GM23248 (cell line): ENCODE results near the gene DPY19L1. TPM values are rescaled to one million over a fixed set of nuclear protein-coding genes. Genes with fewer than 3 reads are reported as not detected.

ENCODE experiments used
- DNase-seq: peaks from one replicate; pipeline ENCODE4 v3.0.0-alpha.2; 2015
- H2AFZ ChIP-seq: fragments of 200-600 bp; sonication (generic); 2 replicates; pipeline ENCODE4 v1.6.1; 2016; ENCODE audit warnings: antibody characterized with exemption
- H3F3A ChIP-seq: fragments of 200-600 bp; sonication (generic); 2 replicates; pipeline ENCODE4 v1.6.1; 2016; ENCODE audit warnings: mild to moderate bottlenecking, antibody characterized with exemption, mixed run types; ENCODE audit not compliant: insufficient read depth
- H3K27ac ChIP-seq: fragments of 200-600 bp; sonication (generic); 2 replicates; pipeline ENCODE4 v1.5.1; 2016; ENCODE audit warnings: mild to moderate bottlenecking
- H3K27me3 ChIP-seq: fragments of 200-600 bp; sonication (generic); replicated peaks from 2 replicates; pipeline ENCODE4 v1.6.1; 2016; ENCODE audit warnings: mild to moderate bottlenecking; ENCODE audit not compliant: insufficient read depth
- H3K36me3 ChIP-seq: fragments of 200-600 bp; sonication (generic); 2 replicates; pipeline ENCODE4 v1.6.1; 2016; ENCODE audit warnings: low read depth, mild to moderate bottlenecking
- H3K4me1 ChIP-seq: fragments of 200-600 bp; sonication (generic); 2 replicates; pipeline ENCODE4 v1.6.1; 2016; ENCODE audit warnings: mild to moderate bottlenecking; ENCODE audit not compliant: insufficient read depth
- H3K4me2 ChIP-seq: fragments of 200-600 bp; sonication (generic); one replicate; pipeline ENCODE4 v1.6.1; 2016; ENCODE audit warnings: mild to moderate bottlenecking; ENCODE audit not compliant: unreplicated experiment
- H3K4me3 ChIP-seq: fragments of 200-600 bp; sonication (generic); 2 replicates; pipeline ENCODE4 v1.5.1; 2016; ENCODE audit warnings: mild to moderate bottlenecking
- H3K79me2 ChIP-seq: fragments of 200-600 bp; sonication (generic); 2 replicates; pipeline ENCODE4 v1.6.1; 2016; ENCODE audit warnings: mild to moderate bottlenecking; ENCODE audit not compliant: insufficient read depth
- H3K9ac ChIP-seq: fragments of 200-600 bp; sonication (generic); 2 replicates; pipeline ENCODE4 v1.6.1; 2016; ENCODE audit warnings: mild to moderate bottlenecking
- H3K9me2 ChIP-seq: fragments of 200-600 bp; sonication (generic); 2 replicates; pipeline ENCODE4 v1.6.1; 2016; ENCODE audit warnings: mixed run types, mild to moderate bottlenecking, moderate library complexity; ENCODE audit not compliant: insufficient read depth
- H3K9me3 ChIP-seq: fragments of 200-600 bp; sonication (generic); one replicate; pipeline ENCODE4 v1.6.1; 2017; ENCODE audit warnings: low read depth
- H4K20me1 ChIP-seq: fragments of 200-600 bp; sonication (generic); 2 replicates; pipeline ENCODE4 v1.6.0; 2016; ENCODE audit not compliant: insufficient read depth
- EZH2 ChIP-seq: fragments of 200-600 bp; sonication (generic); IDR thresholded peaks from 2 replicates; pipeline ENCODE4 v1.6.1; 2018; ENCODE audit warnings: antibody characterized with exemption, mild to moderate bottlenecking; ENCODE audit not compliant: insufficient read depth, poor library complexity, severe bottlenecking
- EZH2phosphoT487 ChIP-seq: fragments of 200-600 bp; sonication (generic); IDR thresholded peaks from 2 replicates; pipeline ENCODE4 v1.6.1; 2018; ENCODE audit warnings: antibody characterized with exemption, moderate library complexity, mild to moderate bottlenecking, low read depth; ENCODE audit not compliant: insufficient read depth
- WGBS, 2 experiments: methylation state at CpG; one replicate each; pipeline ENCODE4 v1.1.6; 2015 to 2017; ENCODE audit warnings: low lambda C conversion rate in 2 of 2, low coverage in 1 of 2; ENCODE audit errors: missing lambda C conversion rate in 2 of 2; 5-methylcytosine and 5-hydroxymethylcytosine counted together
- in situ Hi-C: fragments of 300-500 bp; cut with MboI; formaldehyde crosslinking; loops from 2 replicates; pipeline ENCODE4 v1.15.0; 2020
- polyA plus RNA-seq: library from polyadenylated mRNA; unstranded; fragments of >200 nt; fragmentation: Nextera tagmentation; extraction: Ambion mirVana; gene quantifications from 2 replicates; pipeline ENCODE4 v1.2.1, GENCODE V29; 2016
- total RNA-seq: library from RNA; depleted of rRNA; stranded (reverse); fragments of >200 nt; shearing (Covaris generic); gene quantifications from 2 replicates; pipeline ENCODE4 v1.2.3, GENCODE V29; 2014

DPY19L1 gene
- total and polyA plus RNA-seq, 2 experiments from 2014 or later, result 3.0 to 33.8 TPM

DNA sequence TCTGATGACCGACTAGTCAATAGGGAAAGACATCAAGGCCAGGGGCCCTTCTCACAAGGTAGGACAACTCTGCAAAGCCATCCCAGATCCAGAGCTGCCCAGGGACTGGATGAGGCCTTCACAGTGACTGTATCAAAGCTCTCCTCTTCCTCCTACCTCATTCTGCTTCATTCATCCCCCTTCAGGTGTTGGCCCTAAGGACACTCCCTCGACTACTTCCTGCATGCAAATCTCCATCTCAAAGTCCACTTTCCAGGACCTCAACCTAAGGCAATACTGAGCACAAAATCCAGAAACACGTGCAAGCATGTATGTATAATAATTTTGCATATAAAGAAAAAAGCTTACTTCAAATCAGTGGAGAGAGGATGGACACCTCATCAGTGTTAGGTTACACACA is 25.1 kb downstream of the DPY19L1 start:
- in situ Hi-C loops, result no loop called here
- no peak for DNase-seq
- no peak overlapping the region for H3K4me2 ChIP-seq
- no peak overlapping the region for H3K9ac ChIP-seq
- no peaks in the 10 kb centered on the region for H3K27me3 ChIP-seq
- no peaks in the 10 kb centered on the region for H3F3A ChIP-seq
- TF ChIP-seq EZH2phosphoT487, result no peak
- no peak for TF ChIP-seq EZH2
- no peak overlapping the region for H2AFZ ChIP-seq
- H3K79me2 ChIP-seq, result no peaks in the 10 kb centered on the region
- no peak overlapping the region for H3K4me3 ChIP-seq
- no peaks in the 10 kb centered on the region for H3K4me1 ChIP-seq
- H4K20me1 ChIP-seq, result no peaks in the 10 kb centered on the region
- H3K9me2 ChIP-seq, result no peaks in the 10 kb centered on the region
- WGBS, 2 experiments, result 94 to 96% methylated on average over 3 of the region's 3 CpGs
- 0 out of 2 replicates have a peak, but pooled peaks cover 8% of the 10 kb centered on the region for H3K36me3 ChIP-seq
- H3K9me3 ChIP-seq, result no peaks in the 10 kb centered on the region
- H3K27ac ChIP-seq, result no peak overlapping the region

DNA sequence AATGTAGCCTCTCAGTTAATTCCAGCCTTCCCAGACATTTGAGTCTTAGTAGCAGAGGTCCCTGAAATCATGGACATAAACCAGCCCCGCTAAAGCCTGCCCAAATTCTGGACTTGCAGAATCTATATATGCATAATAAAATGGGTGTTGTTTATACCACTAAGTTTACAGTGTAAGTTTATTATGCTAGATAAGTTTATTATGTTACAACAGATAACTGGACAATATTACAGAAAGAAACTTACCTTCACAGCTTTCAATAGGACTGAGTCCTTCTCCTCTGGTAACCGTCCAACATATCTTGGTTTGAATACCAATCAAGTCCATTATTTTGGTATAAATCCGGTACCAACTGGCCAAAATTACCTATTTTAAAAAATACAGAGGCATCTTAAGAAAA is 26.2 kb downstream of the DPY19L1 start:
- H2AFZ ChIP-seq, result no peak overlapping the region
- TF ChIP-seq EZH2phosphoT487, result no peak
- no peak for TF ChIP-seq EZH2
- no peaks in the 10 kb centered on the region for H4K20me1 ChIP-seq
- no peak overlapping the region for H3K4me2 ChIP-seq
- H3K4me1 ChIP-seq, result no peaks in the 10 kb centered on the region
- in situ Hi-C loops, result no loop called here
- H3F3A ChIP-seq, result no peaks in the 10 kb centered on the region
- 0 out of 2 replicates have a peak, but pooled peaks cover 8% of the 10 kb centered on the region for H3K36me3 ChIP-seq
- 95 to 97% methylated on average over 3 of the region's 3 CpGs for WGBS, 2 experiments
- no peak overlapping the region for H3K27ac ChIP-seq
- no peaks in the 10 kb centered on the region for H3K27me3 ChIP-seq
- no peak for DNase-seq
- no peak overlapping the region for H3K9ac ChIP-seq
- H3K79me2 ChIP-seq, result 0 out of 2 replicates have a peak, but pooled peaks cover 4% of the 10 kb centered on the region
- H3K4me3 ChIP-seq, result no peak overlapping the region
- H3K9me3 ChIP-seq, result no peaks in the 10 kb centered on the region
- no peaks in the 10 kb centered on the region for H3K9me2 ChIP-seq

DNA sequence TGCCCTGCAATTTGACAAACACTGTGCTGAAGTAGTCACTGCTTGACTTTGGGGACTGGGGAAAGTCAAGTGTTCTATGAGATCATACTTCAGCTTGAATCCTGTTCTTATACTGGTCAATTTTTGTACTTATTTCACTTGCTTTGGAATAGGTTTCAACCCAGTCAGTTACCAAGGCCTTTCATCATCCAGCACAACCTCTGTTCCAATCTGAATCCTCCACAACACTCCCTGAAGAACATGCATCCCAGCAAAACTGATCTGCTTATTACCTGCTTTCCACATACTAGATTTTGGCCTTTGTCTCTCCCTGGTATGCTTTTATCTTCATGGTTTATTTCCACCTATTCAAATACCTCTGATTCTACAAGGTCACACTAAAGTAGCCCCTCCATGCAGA is 29.5 kb downstream of the DPY19L1 start:
- H3K36me3 ChIP-seq, result no peaks in the 10 kb centered on the region
- no peak overlapping the region for H3K4me3 ChIP-seq
- H3K4me1 ChIP-seq, result peaks cover 23% of the 10 kb centered on the region
- H3K79me2 ChIP-seq, result 0 out of 2 replicates have a peak, but pooled peaks cover 8% of the 10 kb centered on the region
- H3F3A ChIP-seq, result peaks cover 21% of the 10 kb centered on the region
- no peaks in the 10 kb centered on the region for H4K20me1 ChIP-seq
- H3K4me2 ChIP-seq, result no peak overlapping the region
- no peaks in the 10 kb centered on the region for H3K9me3 ChIP-seq
- H3K9me2 ChIP-seq, result no peaks in the 10 kb centered on the region
- H3K27ac ChIP-seq, result no peak overlapping the region
- DNase-seq, result no peak
- no peak overlapping the region for H3K9ac ChIP-seq
- H3K27me3 ChIP-seq, result no peaks in the 10 kb centered on the region
- no peak overlapping the region for H2AFZ ChIP-seq
- TF ChIP-seq EZH2phosphoT487, result no peak
- TF ChIP-seq EZH2, result no peak
- in situ Hi-C loops, result no loop called here

DNA sequence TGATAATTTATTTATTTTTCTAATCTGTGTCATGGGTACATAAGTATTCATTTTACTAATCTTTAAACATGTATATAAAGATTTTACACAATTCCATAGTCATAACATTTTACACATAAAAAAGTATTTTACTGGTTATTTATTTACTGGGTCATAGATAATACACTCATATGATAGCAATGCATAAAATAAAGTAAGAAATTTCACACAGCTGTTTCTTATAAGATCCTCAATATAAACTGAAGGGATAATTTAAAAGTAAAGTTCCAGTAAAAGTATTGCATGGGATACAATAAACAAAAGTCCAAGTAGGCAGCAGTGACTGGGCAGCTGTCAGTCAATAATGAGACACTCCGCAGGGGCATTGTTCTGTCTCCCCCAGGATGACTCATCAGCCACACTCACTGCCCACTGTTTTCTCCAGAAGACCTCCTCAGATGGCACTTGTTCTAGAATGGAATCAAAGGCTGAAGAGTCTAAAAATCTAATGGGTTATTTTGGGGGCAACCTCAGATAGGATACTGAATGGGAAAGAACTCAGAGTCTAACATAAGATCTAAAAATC is 32.7 kb downstream of the DPY19L1 start:
- Histone ChIP-seq H3K27ac (peak overlapping the region; percentile 86), H3K9ac (no peak overlapping the region), H3K4me2 (peak overlapping the region; percentile 53), H3K27me3 (no peaks in the 10 kb centered on the region), H3K36me3 (no peaks in the 10 kb centered on the region), H3K4me3 (no peak overlapping the region), H2AFZ (no peak overlapping the region), H3K4me1 (peaks cover 24% of the 10 kb centered on the region), H3F3A (peaks cover 21% of the 10 kb centered on the region), H3K9me2 (no peaks in the 10 kb centered on the region), H4K20me1 (no peaks in the 10 kb centered on the region), H3K79me2 (0 out of 2 replicates have a peak, but pooled peaks cover 8% of the 10 kb centered on the region), H3K9me3 (no peaks in the 10 kb centered on the region)
- TF ChIP-seq EZH2phosphoT487, result no peak
- no peak for TF ChIP-seq EZH2
- WGBS, 2 experiments, result 85 to 88% methylated on average over 1 of the region's 1 CpG
- peak; percentile 20 for DNase-seq
- in situ Hi-C loops, result no loop called here
